ENCODE data around the gene HNRNPM.
A peak's percentile ranks its signal among the peaks of the same experiment; 100 is the strongest.

The HNRNPM gene, protein sequence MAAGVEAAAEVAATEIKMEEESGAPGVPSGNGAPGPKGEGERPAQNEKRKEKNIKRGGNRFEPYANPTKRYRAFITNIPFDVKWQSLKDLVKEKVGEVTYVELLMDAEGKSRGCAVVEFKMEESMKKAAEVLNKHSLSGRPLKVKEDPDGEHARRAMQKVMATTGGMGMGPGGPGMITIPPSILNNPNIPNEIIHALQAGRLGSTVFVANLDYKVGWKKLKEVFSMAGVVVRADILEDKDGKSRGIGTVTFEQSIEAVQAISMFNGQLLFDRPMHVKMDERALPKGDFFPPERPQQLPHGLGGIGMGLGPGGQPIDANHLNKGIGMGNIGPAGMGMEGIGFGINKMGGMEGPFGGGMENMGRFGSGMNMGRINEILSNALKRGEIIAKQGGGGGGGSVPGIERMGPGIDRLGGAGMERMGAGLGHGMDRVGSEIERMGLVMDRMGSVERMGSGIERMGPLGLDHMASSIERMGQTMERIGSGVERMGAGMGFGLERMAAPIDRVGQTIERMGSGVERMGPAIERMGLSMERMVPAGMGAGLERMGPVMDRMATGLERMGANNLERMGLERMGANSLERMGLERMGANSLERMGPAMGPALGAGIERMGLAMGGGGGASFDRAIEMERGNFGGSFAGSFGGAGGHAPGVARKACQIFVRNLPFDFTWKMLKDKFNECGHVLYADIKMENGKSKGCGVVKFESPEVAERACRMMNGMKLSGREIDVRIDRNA

DNA sequence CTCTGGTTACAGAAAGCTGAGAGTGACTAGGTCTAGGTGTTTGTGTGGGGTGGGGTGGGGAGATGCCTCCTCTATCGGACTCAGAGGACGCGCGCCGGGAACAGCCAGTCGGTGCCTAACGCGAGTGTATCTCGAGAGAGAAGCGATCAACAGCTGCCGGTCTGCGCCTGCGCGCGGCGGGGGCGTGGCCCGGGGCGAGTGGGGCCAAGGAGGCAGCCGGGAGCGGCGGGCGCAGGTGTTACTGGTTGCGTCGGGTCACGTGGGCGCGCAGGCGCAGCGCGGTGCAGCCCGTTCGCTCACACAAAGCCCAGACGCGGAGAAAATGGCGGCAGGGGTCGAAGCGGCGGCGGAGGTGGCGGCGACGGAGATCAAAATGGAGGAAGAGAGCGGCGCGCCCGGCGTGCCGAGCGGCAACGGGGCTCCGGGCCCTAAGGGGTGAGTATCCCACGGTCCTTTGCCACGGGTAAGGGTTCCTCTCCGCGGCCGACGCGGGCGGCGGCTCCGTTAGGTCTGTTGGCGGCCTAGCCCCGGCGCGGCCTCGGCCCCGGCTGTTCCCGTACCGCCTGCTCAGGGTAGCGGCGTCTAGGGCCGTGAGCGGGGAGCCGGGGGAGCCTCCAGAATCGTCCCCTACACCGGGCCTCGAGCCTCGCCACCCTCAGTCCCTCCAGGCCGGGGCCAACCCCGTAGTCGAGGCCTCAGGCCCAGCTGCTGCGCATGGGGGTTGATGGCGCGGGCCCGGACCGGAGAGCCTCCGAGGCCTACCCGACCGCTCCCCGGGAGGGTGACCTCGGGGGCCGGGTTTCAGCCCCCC lies at the start of gene HNRNPM:
Gene HNRNPM, plus strand, starts transcription at position 299 of the 811 bp plus-strand sequence. Its CDS starts 24 bp downstream, at position 323.
- Histone ChIP-seq H3K36me3 (ENCODE audit: control insufficient read depth, insufficient read depth, low read length) (no peaks in the 10 kb centered on the region), H3K9me3 (ENCODE audit: control insufficient read depth, insufficient read depth, low read length) (no peaks in the 10 kb centered on the region), H3K4me1 (ENCODE audit: control insufficient read depth, insufficient read depth, low read length) (peaks cover 2% of the 10 kb centered on the region; the same call in 1 of the 2 replicates), H3K27me3 (ENCODE audit: control insufficient read depth, insufficient read depth, low read length) (no peaks in the 10 kb centered on the region), H3K27ac (ENCODE audit: low read length) (no peak within 1 kb of the TSS), H3K4me3 (ENCODE audit: low read length) (peak within 1 kb of the TSS; percentile 79)
- DNase-seq (ENCODE audit: low read depth, low spot score), result peak; percentile 86
- WGBS (ENCODE audit: insufficient coverage, insufficient read length), result no CpG with 5 or more reads among the region's 93 CpGs

DNA sequence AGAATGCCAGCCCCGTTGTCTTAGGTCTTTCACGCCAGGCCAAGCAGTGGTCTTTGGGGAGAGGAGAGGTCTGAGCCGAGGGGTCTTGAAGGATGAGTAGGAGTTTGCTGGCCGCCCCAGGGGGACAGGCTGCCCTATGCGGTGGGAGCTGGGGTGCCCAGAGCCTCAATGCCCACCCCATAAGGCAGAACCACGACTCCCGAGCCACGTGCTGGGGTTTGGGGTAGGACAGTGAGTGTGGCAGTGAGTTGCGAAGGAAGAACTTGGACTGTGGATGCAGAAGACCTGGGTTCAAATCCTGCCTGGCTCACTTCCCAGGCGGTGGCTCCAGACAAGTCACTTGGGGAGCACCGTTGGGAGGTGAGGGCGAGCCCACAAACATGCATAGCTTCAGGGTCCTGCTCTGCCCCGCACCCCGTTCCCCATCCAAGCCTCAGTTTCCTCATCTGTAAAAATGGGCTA lies 49.1 kb upstream of the HNRNPM start:
- Histone ChIP-seq H3K27ac (ENCODE audit: low read length) (no peak overlapping the region), H3K9me3 (ENCODE audit: control insufficient read depth, insufficient read depth, low read length) (no peaks in the 10 kb centered on the region), H3K27me3 (ENCODE audit: control insufficient read depth, insufficient read depth, low read length) (no peaks in the 10 kb centered on the region), H3K4me1 (ENCODE audit: control insufficient read depth, insufficient read depth, low read length) (no peaks in the 10 kb centered on the region; the same call in 1 of the 2 replicates), H3K36me3 (ENCODE audit: control insufficient read depth, insufficient read depth, low read length) (peaks cover 6% of the 10 kb centered on the region; the same call in 1 of the 2 replicates), H3K4me3 (ENCODE audit: low read length) (no peak overlapping the region)
- DNase-seq (ENCODE audit: low read depth, low spot score), result no peak
- WGBS (ENCODE audit: insufficient coverage, insufficient read length), result no CpG with 5 or more reads among the region's 14 CpGs

DNA sequence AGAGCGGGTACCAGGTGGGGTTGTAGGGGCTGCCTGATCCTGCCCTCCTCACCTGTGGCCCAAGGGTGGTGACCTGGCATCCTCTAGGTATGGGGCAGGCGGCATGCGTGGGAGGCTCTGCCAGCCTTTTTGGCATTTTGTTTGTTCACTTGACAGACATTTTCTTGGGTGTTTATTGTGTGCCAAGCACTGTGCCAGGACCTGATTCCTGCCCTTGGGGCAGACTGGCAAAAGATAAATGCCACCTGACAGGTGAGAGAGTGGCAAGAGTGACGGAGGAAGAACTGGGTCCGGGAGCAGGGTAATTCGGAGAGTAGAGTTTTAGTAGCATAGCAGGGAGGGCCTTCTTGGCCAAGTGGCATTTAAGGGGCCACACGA lies 48.6 kb upstream of the HNRNPM start:
- WGBS (ENCODE audit: insufficient coverage, insufficient read length), result no CpG with 5 or more reads among the region's 7 CpGs
- no peaks in the 10 kb centered on the region for H3K27me3 ChIP-seq (ENCODE audit: control insufficient read depth, insufficient read depth, low read length)

DNA sequence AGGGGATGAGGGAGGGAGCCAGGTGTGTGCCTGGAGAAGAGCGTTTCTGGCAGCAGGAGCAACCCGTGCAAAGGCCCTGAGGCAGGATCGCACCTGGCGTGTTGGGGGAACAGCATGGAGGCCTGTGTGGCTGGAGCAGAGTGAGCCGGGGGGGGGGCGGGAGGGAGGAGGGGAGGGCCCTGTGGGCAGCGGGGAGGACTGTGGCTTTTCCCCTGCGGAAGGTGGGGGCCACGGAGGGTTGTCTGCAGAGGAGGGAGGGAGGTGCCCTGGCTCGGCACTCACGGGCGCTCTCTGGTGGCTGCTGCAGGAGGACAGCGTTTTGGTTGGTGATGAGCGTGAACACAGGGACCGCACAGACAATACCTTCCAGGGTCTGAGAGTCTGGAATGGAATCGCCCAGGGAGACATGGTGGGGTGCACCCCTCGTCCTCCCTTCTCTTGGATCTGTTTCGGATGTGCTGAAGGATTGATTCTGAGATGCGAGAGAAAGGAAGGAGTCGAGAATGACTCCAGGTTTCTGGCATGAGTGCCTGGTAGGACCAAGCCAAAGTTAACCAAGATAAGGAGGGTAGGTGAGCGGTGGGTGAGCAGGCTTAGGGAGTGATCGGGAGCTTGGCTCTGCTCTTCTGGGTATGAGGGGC lies 48.1 kb upstream of the HNRNPM start:
- Histone ChIP-seq H3K4me3 (ENCODE audit: low read length) (no peak overlapping the region), H3K36me3 (ENCODE audit: control insufficient read depth, insufficient read depth, low read length) (peaks cover 6% of the 10 kb centered on the region; the same call in 1 of the 2 replicates), H3K4me1 (ENCODE audit: control insufficient read depth, insufficient read depth, low read length) (no peaks in the 10 kb centered on the region; the same call in 1 of the 2 replicates), H3K9me3 (ENCODE audit: control insufficient read depth, insufficient read depth, low read length) (no peaks in the 10 kb centered on the region), H3K27me3 (ENCODE audit: control insufficient read depth, insufficient read depth, low read length) (no peaks in the 10 kb centered on the region), H3K27ac (ENCODE audit: low read length) (no peak overlapping the region)
- DNase-seq (ENCODE audit: low read depth, low spot score), result peak; percentile 52
- WGBS (ENCODE audit: insufficient coverage, insufficient read length), result no CpG with 5 or more reads among the region's 22 CpGs

More for the DNA sequence above, 48.6 kb upstream of the HNRNPM start:
- Histone ChIP-seq H3K27ac (ENCODE audit: low read length) (no peak overlapping the region), H3K4me1 (ENCODE audit: control insufficient read depth, insufficient read depth, low read length) (no peaks in the 10 kb centered on the region; the same call in 1 of the 2 replicates), H3K36me3 (ENCODE audit: control insufficient read depth, insufficient read depth, low read length) (peaks cover 6% of the 10 kb centered on the region; the same call in 1 of the 2 replicates), H3K4me3 (ENCODE audit: low read length) (no peak overlapping the region), H3K9me3 (ENCODE audit: control insufficient read depth, insufficient read depth, low read length) (no peaks in the 10 kb centered on the region)
- no peak for DNase-seq (ENCODE audit: low read depth, low spot score)

DNA sequence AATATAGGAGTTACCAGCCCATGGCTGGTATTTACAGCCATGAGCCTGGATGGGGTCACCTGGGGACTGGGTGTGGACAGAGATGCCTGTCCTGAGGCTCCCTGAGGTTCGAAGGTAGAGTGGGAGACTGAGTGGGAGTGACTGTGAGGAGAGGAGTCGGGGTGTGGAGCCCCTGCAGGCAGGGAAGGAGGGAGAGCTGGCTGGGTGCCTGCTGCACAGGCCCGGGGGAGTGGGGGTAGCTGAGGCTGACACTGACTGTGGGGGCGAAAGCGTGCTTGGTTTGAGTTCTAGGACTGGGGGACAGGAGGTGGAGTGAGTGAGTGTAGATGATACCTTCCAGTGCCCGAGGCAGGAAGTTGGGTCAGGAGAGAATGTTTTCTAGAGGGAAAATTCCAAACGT lies 47.5 kb upstream of the HNRNPM start:
- Histone ChIP-seq H3K4me3 (ENCODE audit: low read length) (no peak overlapping the region), H3K9me3 (ENCODE audit: control insufficient read depth, insufficient read depth, low read length) (no peaks in the 10 kb centered on the region), H3K36me3 (ENCODE audit: control insufficient read depth, insufficient read depth, low read length) (peaks cover 11% of the 10 kb centered on the region), H3K27me3 (ENCODE audit: control insufficient read depth, insufficient read depth, low read length) (no peaks in the 10 kb centered on the region), H3K4me1 (ENCODE audit: control insufficient read depth, insufficient read depth, low read length) (no peaks in the 10 kb centered on the region; the same call in 1 of the 2 replicates), H3K27ac (ENCODE audit: low read length) (no peak overlapping the region)
- WGBS (ENCODE audit: insufficient coverage, insufficient read length), result no CpG with 5 or more reads among the region's 7 CpGs
- no peak for DNase-seq (ENCODE audit: low read depth, low spot score)

DNA sequence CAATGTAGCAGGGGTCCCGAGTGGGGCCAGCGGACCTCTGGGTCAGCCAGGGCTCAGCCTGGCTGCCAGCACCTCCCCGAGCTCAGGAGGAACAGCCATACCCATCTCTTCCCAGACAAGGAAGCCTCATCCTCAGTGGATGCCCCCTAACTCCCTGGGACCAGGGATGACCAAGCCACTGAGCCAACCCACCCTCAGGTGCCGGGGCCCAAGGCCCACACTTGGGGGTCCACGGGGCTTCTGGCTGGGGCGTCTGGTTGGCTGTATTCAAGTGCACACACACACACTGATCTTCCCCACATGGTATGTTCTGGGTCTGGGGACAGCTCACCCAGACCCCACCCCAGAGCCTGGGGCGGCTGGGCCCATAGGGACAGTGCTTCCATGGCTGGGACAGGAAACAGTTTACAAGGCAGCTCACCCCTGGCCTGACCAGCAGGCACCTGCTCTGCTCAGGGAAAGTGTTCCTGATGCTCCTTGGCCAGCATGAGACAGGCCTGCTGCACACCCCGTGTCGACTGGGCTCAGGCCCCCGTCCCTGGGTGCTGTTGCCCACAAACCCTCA lies 46.9 kb upstream of the HNRNPM start:
- WGBS (ENCODE audit: insufficient coverage, insufficient read length), result no CpG with 5 or more reads among the region's 10 CpGs
- H3K9me3 ChIP-seq (ENCODE audit: control insufficient read depth, insufficient read depth, low read length), result no peaks in the 10 kb centered on the region
- H3K4me1 ChIP-seq (ENCODE audit: control insufficient read depth, insufficient read depth, low read length), result no peaks in the 10 kb centered on the region; the same call in 1 of the 2 replicates
- H3K36me3 ChIP-seq (ENCODE audit: control insufficient read depth, insufficient read depth, low read length), result peaks cover 13% of the 10 kb centered on the region
- no peak overlapping the region for H3K27ac ChIP-seq (ENCODE audit: low read length)
- H3K4me3 ChIP-seq (ENCODE audit: low read length), result no peak overlapping the region
- no peaks in the 10 kb centered on the region for H3K27me3 ChIP-seq (ENCODE audit: control insufficient read depth, insufficient read depth, low read length)
- no peak for DNase-seq (ENCODE audit: low read depth, low spot score)

DNA sequence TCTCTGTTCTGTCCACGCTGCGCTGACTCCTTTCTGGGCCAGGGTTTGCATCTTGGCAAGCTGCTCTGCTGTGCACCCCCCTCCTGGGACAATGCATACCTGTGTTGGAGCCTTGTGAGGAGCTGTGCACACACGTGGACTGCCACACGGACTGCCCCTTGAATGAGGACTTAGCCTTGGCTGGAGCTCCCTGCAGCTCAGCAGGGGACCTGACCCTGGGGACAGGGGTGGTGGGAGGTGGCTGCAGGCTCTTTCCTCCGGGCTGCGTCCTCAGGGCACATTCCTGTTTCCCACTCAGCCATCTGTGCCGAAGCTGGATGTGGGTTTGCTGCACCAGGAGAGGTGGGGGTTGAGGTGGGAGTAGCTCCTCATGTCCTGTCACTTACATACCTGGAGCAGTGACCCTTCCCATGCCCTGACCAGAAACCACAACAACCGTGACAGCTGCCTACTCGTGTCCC lies 46.4 kb upstream of the HNRNPM start:
- no peak for DNase-seq (ENCODE audit: low read depth, low spot score)
- H3K9me3 ChIP-seq (ENCODE audit: control insufficient read depth, insufficient read depth, low read length), result no peaks in the 10 kb centered on the region
- peaks cover 16% of the 10 kb centered on the region for H3K36me3 ChIP-seq (ENCODE audit: control insufficient read depth, insufficient read depth, low read length)
- no CpG with 5 or more reads among the region's 9 CpGs for WGBS (ENCODE audit: insufficient coverage, insufficient read length)
- no peaks in the 10 kb centered on the region for H3K27me3 ChIP-seq (ENCODE audit: control insufficient read depth, insufficient read depth, low read length)
- H3K27ac ChIP-seq (ENCODE audit: low read length), result no peak overlapping the region
- H3K4me3 ChIP-seq (ENCODE audit: low read length), result no peak overlapping the region
- H3K4me1 ChIP-seq (ENCODE audit: control insufficient read depth, insufficient read depth, low read length), result no peaks in the 10 kb centered on the region; the same call in 1 of the 2 replicates

DNA sequence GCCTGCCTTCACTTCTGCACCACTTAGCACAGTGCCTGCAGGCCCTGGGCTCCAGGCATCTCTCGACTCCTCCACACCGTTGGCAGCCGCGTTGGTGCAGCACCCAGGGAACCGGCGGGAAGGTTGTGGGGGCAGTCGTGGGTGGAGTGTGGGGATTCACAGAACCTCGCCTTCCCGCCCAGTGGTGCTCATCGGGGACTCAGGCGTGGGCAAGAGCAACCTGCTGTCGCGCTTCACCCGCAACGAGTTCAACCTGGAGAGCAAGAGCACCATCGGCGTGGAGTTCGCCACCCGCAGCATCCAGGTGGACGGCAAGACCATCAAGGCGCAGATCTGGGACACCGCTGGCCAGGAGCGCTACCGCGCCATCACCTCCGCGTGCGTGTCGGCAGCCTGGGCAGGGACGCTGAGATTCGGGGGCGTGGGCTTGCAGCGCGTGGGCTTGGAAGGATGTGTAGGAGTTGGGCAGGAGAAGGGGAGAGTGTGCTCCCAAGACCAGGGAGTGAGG lies 45.0 kb upstream of the HNRNPM start:
- no peaks in the 10 kb centered on the region; the same call in 1 of the 2 replicates for H3K4me1 ChIP-seq (ENCODE audit: control insufficient read depth, insufficient read depth, low read length)
- H3K27ac ChIP-seq (ENCODE audit: low read length), result no peak overlapping the region
- no peaks in the 10 kb centered on the region for H3K9me3 ChIP-seq (ENCODE audit: control insufficient read depth, insufficient read depth, low read length)
- no peaks in the 10 kb centered on the region for H3K27me3 ChIP-seq (ENCODE audit: control insufficient read depth, insufficient read depth, low read length)
- WGBS (ENCODE audit: insufficient coverage, insufficient read length), result no CpG with 5 or more reads among the region's 34 CpGs
- H3K4me3 ChIP-seq (ENCODE audit: low read length), result no peak overlapping the region
- H3K36me3 ChIP-seq (ENCODE audit: control insufficient read depth, insufficient read depth, low read length), result peaks cover 27% of the 10 kb centered on the region
- no peak for DNase-seq (ENCODE audit: low read depth, low spot score)

DNA sequence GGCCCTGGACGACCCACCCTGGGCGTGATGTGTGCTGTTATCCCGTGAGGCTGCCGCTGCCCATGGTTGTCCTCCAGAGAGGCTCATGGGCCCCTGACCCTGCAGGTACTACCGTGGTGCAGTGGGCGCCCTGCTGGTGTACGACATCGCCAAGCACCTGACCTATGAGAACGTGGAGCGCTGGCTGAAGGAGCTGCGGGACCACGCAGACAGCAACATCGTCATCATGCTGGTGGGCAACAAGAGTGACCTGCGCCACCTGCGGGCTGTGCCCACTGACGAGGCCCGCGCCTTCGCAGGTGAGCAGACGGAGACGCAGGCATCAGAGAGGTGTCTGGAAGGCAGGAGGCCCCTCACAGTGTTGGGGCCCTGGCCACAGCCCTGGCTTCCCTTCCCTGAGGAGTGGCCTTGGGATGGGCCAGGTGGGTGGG lies 42.8 kb upstream of the HNRNPM start:
- no CpG with 5 or more reads among the region's 21 CpGs for WGBS (ENCODE audit: insufficient coverage, insufficient read length)
- DNase-seq (ENCODE audit: low read depth, low spot score), result no peak

More for the DNA sequence above, 42.8 kb upstream of the HNRNPM start:
- Histone ChIP-seq H3K4me3 (ENCODE audit: low read length) (no peak overlapping the region), H3K27ac (ENCODE audit: low read length) (no peak overlapping the region), H3K36me3 (ENCODE audit: control insufficient read depth, insufficient read depth, low read length) (peaks cover 31% of the 10 kb centered on the region), H3K9me3 (ENCODE audit: control insufficient read depth, insufficient read depth, low read length) (no peaks in the 10 kb centered on the region), H3K27me3 (ENCODE audit: control insufficient read depth, insufficient read depth, low read length) (no peaks in the 10 kb centered on the region), H3K4me1 (ENCODE audit: control insufficient read depth, insufficient read depth, low read length) (no peaks in the 10 kb centered on the region; the same call in 1 of the 2 replicates)
